ENCODE measurements around the gene PBRM1.

The PBRM1 gene

GRCh38 chr3:52502808-52503350 is 182.8 kb downstream of the PBRM1 start:
- DNase-seq = no peak

GRCh38 chr3:52502001-52502400 is 183.7 kb downstream of the PBRM1 start:
- no peak for DNase-seq

- no peak for DNase-seq
Observed at GRCh38 chr3:52501046-52501445, 184.7 kb downstream of the PBRM1 start.

- DNase-seq = no peak
Observed at GRCh38 chr3:52498137-52499054, 187.3 kb downstream of the PBRM1 start.

- DNase-seq = no peak
Observed at GRCh38 chr3:52495777-52496602, 189.7 kb downstream of the PBRM1 start.

Data from stimulated activated naive CD4-positive, alpha-beta T cell treated with Interleukin-2 at 50 U/mL for 16 hours (primary cell).